Left renal cortex interstitium (tissue), 4 donors: ENCODE data around the gene SLC39A8. TPM values are rescaled to one million over a fixed set of nuclear protein-coding genes. Genes with fewer than 3 reads are reported as not detected.
"Not testable (repeated sequence)": the region's sequence is repeated elsewhere in the genome, so short reads cannot be mapped to it uniquely, and the experiment has no call there.

Experiments used
- DNase-seq, 4 donors: peaks; one replicate each; pipeline ENCODE4 v3.0.0-alpha.2; 2013; ENCODE audit warnings: low read depth in 4 of 4, low spot score in 2 of 4, missing footprints in 1 of 4
- polyA plus RNA-seq, 4 donors: library from polyadenylated mRNA; unstranded; fragments of 120-200 nt; gene quantifications; one replicate each; pipeline ENCODE4 v1.2.1, GENCODE V29; 2013; ENCODE audit not compliant: insufficient read length in 4 of 4

Gene SLC39A8
- polyA plus RNA-seq, 4 donors: 18.6 to 23.5 (median 22.4) TPM

- DNase-seq: no peak
Observed at GRCh38 chr4:102244878-102245535, 100.3 kb downstream of the SLC39A8 start.

- not testable (repeated sequence) for DNase-seq
Observed at GRCh38 chr4:102243296-102243695, 102.0 kb downstream of the SLC39A8 start.

GRCh38 chr4:102234243-102234838 lies 110.9 kb downstream of the SLC39A8 start:
- no peak for DNase-seq

- no peak for DNase-seq
Observed at GRCh38 chr4:102230194-102230593, 115.1 kb downstream of the SLC39A8 start.

- DNase-seq: no peak
Observed at GRCh38 chr4:102227388-102227787, 117.9 kb downstream of the SLC39A8 start.

DNA sequence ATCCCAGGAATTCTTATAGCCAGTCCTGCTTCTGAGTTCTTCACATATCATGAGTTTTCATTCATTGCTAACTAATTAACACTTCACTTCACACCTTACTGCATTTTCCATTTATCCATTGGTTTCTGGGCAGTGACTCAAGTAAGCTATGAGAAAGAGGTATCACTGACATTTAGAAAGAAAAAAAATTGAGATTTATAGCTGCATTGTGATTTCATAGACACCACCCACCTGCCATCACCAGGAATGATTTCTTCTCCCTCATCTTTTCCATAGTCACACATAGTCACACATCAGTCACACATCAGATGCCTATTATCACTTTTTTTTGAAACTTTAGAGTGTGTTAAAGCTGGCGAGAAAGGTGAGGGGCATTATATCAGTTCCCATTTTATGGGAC lies 121.8 kb downstream of the SLC39A8 start:
- no peak for DNase-seq

DNA sequence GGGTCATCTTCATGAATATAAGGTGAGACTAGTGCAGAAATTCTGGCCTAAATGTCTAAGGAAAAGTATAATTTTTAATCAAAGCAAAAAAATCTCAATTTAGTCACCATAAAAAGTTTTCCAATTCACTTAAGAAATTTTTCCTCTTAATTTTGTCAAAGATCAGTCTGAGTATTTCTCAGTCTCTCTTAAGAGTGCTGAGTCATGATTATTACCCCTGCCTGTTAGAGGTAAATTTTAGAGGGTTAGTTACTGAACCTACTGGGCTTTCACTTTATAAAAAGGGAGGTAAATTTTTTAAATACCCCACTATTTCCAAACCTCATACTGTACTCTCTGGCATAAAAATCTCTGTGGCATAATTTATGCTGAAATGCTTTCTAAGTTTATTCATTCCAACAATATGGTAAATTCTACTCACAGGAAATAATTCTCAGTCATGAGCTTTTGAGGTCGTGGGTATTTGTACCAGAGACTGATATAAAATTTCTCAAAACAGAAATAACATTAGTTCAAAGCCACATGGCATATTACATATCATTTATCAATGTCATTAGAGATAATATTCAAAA lies 122.4 kb downstream of the SLC39A8 start:
- no peak for DNase-seq

DNA sequence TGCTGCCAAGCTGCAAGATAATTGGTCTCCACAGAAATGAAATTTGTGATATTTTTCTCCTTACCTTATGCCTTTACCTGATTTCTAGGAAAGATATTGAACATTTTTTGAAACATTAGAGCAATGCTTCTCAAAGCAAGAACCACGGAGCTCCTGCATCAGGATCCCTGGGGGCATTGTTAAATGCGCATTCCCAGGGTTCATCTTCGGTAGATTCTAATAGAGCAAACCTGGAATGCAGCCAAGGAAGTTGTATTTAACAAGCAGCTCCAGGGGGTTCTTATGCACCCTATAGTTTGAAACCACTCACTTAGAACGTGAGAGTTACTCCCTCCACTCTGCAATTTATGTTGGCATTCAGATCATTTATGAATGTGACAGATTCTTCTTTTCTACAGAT lies 126.2 kb downstream of the SLC39A8 start:
- no peak for DNase-seq

GRCh38 chr4:102218656-102219055 lies 126.6 kb downstream of the SLC39A8 start:
- no peak for DNase-seq

DNA sequence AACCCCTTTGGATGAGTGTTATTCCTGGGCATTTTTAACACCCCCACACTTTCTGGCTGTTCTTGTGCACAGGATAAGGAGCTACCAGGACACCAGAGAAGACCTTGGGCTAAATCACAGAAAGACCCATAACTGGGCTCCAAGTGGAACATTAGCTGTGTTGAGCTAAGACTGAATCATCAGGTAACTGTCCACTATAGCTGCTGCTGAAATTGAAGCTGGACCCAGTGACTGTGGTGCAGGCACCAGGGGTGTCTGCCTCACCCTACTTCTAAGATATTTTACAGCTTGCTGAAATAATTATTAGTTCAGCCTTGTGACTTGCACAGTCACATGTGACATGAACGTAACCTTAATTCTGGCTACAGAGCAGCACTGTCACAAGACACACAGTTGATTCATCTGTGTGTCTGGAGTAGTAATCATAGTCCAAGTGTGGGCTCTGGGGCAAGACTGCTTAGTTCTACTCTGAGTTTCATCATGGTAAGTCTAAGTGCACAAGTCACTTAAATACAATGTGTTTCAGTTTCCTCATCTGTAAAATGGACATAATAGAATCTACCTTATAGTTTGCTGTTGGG lies 127.4 kb downstream of the SLC39A8 start:
- no peak for DNase-seq

DNA sequence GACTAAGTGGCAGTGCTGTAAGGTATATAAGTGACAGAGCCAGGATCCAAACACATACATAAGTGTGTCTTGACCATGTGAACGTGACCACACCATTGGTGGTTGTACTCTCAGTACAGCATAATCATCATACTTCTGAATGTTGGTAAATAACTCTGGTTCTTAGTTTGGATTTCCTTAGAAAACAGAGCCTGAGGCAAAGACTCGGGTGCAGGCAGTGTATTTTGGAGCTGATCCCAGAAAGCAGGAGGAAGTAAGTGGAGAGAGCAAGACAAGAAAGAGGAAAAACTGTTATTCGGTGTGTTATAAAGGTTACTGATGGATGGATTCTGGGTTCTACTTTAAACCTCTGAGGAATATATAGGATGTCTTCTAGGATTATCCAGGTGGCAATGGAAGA lies 127.9 kb downstream of the SLC39A8 start:
- no peak for DNase-seq

DNA sequence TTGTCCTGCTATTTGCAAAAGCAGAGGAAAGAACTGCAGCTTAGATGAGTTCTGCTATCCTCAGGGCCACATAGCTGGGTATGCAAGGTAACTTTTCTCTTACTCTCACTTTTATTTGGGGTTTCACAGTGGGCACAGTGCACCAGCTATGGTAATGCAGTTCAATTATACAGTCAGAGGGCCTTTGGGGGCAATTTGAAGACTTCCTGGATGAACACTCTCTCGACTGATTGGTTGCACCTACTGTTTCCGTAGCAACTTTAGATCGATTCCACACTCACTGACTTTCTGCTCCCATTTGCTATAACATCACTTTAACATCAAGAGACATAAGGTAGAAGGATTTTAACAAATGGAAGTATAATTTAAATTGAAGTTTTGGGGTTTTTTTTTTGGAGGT lies 128.6 kb downstream of the SLC39A8 start:
- DNase-seq: no peak

GRCh38 chr4:102213031-102213430 lies 132.3 kb downstream of the SLC39A8 start:
- DNase-seq: no peak

Other genes with a start within 250 kb of the SLC39A8 start
- 10 to 100 TPM; 24.4 to 28.6 (median 25.3) TPM for gene NFKB1, start 155.9 kb upstream of the SLC39A8 start, polyA plus RNA-seq